SKM-1 treated with dmso at 0.1 percent for 144 hours (cell line): ENCODE data around the gene BOLA3.
A peak's percentile ranks its signal among the peaks of the same experiment; 100 is the strongest.
"Not testable (repeated sequence)": the region's sequence is repeated elsewhere in the genome, so short reads cannot be mapped to it uniquely, and the experiment has no call there.

Experiments
- DNase-seq: peaks from one replicate; lab custom pipeline; 2025; ENCODE audit not compliant: unreplicated experiment; lab: John Stamatoyannopoulos, UW

BOLA3 gene

DNA sequence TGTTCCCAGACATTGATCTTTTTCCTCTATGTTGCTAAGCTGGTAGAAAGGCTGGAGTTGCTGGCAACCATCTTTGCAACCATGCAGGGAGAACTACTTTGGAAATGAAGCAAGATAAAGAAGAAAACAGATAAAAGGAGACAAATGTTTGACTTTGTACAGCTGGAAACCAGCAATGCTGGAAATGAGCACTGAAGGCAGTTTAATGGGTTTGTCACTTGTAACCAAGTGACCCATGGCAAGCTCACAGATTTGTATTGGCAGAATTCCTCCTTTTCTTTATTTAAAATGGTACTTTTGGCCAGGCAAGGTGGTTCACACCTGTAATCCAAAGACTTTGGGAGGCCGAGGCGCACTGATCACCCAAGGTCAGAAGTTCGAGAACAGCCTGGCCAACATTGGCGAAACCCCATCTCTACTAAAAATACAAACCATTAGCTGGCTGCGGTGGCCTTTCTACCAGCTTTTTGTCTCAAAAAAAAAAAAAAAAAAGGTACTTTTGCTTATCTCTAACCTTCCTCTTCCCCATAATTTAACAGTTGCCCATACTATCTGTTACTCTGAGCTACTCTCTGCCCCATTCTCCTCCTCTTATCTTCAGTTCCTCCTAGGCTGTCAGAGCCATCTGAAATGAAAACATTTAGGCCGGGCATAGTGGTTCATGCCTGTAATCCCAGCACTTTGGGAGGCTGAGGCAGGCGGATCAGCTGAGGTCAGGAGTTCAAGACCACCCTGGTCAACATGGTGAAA lies 2.0 kb upstream of the BOLA3 start:
- no peak for DNase-seq

DNA sequence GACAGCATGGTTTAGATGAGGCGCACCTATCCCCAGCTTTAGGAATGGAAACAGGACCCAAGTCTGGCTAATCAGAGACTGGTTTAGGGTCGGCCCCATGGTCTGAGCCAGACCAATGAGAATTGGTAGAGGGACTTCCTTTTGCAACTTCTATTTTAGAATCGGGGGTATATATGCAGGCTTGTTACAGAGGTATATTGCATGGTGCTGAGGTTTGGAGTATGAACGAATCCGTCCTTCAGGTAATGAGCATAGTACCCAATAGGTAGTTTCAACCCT lies 1.5 kb upstream of the BOLA3 start:
- no peak for DNase-seq

DNA sequence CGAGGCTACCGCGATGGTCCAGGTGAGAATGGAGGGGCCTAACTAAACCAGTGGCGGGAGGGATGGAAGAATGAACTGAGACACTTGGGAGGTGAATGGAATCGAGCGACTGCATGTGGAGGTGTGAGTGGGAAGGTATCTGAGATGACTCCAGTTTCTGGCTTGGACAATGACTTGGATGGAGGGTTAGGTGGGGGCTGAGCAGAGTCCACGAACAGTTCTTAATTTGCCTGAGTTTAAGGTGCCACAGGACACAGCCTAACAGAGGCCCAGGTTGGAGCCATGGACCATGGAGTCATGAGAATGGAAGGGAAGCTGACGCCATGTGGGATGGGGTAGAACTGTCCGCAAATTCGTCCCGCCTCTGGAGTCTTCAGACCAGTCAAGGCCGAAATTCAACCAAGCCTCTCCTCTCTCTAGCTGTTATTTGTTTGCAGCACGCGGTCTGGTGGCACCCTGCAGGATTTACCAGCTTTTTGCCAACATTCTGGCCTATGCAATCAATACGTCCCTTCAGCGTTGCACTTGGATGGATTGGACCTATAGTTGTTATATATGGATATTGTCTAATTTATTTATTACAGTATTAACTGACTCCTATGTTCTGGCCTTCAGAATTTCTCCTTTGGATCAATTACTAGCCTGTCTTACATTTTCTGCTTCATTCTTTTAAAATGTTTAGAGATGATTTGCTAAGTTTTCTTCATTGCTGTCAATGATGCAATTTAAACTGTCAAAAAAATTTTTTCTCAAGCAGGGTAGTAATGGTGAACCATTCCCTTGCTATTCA lies 940 bp upstream of the BOLA3 start:
- no peak for DNase-seq

DNA sequence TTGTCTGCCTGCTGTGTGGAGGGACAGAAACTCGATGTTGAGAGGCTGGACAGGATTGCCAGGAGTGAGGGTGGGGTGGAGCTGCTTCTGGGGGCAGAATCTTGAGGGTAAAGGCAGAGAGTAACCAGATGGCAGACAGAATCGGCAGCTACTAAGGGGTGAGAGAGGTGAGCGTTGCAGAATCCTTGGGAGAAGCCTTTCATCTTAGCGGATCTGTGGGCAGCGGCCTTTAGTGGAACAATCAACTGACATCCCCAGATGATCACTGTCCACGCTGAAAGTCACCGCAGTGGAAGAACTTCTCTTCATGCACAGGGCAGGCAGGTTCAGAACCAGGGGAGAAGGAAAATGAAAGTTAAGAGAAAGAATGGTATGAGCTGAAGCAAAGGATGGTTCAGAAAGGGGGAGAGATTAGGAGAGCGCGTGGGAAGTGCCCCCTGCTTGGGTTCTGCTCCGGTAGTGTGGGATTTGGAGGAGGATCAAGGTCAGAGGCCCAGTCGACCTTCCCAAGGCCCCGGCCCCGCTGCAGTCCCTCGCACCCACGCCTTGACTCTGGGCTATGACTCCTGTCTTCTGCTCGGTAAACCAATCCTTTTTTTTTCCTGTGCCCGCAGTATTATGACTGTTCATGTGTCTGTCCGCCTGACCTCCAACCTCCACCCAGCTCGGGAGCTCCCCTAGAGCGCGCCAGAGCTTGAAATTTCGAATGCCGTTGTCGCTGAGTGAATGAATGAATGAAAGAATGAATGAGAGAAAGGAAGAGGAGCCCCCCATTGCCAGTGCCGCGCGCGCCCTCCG lies 584 bp downstream of the BOLA3 start:
- DNase-seq: peak; percentile 31

DNA sequence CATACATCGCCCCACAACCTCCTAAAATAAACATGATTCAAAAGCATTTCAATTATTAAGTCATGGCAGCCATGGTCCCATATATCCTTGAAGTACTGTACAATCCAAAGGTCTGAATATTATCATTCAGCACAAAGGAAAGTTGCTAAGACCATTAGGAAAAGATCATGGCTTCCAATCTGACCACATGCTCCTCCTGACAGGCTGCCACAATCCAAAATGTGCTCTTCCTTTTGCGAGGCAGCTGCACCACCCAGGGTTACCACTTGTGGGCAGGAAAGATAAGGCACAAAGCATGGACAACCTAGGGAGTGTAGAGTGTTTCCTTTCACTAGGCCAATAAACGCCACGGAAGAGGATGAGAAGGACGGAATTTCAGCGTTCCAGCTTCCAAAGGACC lies 5.4 kb downstream of the BOLA3 start:
- no peak for DNase-seq

DNA sequence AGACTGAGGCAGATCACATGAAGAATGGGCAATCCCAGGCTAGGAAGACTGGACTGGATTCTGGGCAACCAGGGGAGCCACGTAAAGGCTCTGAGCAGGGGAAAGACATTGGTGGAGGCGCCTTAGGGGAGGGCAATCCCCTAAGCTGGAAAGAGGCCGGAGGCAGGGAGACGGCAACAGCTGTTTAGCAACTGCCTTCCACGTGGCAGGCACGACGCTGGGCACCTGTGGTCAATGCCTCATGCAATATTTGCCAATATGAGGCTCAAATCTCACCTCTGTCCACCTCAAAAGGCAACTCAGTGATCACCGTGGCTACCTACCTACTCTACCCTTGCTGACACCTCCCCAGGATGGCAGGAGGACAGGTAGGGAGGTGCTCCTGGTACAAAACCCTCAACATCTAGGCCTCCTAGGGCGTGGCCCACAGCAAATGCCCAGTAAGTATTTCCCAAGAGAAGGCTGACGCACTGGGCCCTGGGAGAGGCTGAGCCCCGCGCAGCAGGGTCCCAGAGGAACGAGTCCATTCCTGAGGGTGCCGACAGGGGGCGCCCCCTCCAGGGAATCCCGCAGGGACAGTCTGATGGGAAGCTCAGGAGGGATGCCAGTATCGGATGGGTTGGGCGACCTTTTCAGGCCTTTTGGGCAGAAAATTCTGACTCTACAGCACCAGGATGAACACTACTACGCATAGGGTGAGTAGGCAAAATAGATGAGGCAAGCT lies 8.9 kb downstream of the BOLA3 start:
- peak; percentile 8 for DNase-seq

DNA sequence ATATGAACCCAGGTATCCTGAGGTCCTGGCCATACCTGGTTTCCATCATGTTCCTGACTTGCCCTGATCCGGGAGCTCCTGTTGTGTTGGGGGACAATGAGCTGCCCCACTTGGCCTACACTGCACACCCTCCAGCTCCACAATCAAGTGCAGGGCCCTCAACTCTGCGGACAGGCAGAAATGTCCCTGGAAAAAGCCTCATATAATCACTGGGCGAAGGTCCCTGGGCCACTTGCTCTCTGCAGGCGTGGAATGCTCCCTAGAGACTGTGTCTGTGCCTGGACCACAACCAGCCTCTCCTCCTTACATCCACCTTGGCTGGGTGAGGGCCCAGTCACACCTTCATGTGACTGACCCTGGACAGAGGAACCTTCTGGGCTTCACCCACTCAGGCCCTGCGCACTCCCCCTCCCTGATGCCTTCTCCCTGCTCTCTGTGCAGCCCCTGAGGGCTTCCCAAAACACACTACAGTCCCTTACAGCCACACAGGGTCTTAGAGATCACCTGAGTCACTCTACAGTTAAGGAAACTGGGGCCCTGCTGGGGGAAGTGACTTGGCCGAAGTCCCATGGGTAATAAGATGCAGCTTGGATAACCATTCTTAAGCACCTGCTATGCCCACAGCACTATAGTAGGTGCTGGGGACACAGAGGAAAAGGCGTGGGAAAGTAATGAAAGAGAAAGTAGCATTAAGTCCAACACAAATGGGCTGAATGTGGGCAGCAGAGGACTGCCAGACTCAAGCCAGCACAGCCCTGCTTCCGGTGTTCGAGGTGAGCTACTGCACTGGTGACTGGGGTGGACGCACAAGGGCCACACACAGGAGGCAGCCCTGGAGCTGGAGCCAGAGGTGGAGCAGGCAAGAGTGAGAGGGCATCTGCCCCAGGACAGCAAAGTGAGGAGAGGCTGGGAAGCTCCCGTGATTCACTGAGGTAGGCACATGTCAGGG lies 9.8 kb downstream of the BOLA3 start:
- no peak for DNase-seq

DNA sequence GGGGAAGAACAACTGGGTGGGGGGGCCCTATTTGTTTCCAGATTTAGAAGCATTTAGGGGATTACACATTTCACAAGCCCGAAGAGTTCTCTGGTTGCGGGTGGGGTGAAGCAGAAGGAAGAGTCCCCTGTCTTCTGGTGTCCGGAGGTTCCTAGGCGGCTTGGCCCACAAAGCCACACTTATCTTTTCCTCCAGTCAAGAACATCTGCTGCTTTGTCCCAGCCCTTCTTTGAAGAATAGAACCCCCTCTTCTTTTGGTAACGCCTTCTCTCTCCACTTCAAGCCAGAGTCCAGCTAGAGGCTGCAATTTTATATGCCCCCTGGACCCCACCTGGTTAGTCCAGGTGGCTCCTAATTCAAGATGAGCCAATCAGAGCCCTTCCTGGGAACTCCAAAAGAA lies 15.8 kb downstream of the BOLA3 start:
- DNase-seq: no peak

DNA sequence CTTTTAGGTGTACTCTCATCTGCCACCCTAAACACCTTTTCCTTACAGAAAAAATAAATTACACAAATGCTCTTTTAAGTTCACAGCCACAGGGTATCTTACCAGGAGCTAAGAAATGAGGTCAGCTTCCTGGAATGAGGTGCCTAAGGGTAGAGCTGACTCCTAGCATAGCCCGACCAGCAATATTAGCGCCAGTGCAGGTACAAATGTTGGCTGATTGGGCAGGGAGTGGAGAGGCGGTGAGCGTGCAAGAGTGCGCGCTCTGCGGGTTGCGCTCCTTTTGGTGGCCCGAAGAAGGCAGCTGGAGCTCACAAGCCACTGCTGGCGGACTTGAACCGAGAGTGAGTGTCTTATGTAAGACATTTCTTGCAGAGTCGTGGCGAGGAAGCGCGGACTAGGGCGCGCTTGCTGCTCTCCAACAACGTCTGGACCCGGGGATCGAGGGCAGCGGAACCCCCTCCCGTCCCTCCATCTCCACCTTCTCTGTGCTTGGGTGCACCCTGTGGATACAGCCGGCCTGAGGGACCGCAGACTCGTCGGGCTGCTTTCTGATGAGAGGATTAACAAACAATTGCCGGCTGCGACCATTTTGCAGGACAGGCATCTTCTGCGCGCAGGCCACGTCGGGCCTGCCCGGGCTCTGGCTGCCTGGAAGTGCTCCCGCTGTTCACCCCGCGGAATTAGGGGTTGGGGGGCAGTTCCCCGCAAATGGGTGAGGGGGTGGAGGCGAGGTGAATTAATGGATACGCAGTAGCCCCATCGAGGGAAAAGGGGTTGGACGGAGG lies 17.3 kb downstream of the BOLA3 start:
- DNase-seq: no peak

DNA sequence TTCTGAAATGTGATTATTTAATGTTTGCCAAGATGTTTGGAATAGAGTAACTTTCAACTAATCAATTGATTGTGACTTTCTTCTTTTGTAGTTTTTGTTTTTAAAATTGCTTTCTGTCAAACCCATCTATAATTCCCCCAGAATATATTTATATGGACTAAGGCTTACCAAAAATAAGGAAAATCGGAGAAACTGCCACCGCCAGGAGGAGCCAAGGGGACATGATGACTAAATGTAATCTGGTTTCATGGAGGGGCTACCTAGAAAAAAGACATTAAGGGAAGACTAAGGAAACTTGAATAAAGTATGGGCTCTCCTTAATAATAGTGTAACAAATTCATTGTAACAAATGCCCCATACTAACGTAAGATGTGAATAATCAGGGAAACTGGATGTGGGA lies 19.5 kb downstream of the BOLA3 start:
- no peak for DNase-seq

DNA sequence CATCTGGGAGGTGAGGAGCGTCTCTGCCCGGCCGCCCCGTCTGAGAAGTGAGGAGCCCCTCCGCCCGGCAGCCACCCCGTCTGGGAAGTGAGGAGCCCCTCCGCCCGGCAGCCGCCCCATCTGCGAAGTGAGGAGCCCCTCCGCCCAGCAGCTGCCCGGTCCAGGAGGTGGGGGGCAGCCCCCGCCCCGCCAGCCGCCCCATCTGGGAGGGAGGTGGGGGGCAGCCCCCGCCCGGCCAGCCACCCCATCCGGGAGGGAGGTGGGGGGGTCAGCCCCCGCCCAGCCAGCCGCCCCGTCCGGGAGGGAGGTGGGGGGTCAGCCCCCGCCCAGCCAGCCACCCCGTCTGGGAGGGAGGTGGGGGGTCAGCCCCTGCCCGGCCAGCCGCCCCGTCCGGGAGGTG lies 23.8 kb downstream of the BOLA3 start:
- DNase-seq: not testable (repeated sequence)

DNA sequence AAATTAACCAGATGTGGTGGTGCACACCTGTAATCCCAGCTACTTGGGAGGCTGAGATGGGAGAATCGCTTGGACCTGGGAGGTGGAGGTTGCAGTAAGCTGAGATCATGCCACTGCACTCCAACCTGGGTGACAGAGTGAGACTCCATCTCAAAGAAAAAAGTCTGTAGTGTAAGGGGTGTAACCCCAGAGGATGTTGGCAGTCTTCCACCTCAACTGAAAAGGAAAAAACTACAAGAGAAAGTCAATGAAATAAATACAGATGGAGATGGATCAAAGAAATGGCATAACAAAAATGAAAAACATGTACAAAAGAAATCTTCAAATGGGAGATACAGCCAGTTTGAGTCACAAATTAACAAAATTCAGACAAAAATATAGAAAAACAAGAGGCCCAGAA lies 25.9 kb downstream of the BOLA3 start:
- not testable (repeated sequence) for DNase-seq

DNA sequence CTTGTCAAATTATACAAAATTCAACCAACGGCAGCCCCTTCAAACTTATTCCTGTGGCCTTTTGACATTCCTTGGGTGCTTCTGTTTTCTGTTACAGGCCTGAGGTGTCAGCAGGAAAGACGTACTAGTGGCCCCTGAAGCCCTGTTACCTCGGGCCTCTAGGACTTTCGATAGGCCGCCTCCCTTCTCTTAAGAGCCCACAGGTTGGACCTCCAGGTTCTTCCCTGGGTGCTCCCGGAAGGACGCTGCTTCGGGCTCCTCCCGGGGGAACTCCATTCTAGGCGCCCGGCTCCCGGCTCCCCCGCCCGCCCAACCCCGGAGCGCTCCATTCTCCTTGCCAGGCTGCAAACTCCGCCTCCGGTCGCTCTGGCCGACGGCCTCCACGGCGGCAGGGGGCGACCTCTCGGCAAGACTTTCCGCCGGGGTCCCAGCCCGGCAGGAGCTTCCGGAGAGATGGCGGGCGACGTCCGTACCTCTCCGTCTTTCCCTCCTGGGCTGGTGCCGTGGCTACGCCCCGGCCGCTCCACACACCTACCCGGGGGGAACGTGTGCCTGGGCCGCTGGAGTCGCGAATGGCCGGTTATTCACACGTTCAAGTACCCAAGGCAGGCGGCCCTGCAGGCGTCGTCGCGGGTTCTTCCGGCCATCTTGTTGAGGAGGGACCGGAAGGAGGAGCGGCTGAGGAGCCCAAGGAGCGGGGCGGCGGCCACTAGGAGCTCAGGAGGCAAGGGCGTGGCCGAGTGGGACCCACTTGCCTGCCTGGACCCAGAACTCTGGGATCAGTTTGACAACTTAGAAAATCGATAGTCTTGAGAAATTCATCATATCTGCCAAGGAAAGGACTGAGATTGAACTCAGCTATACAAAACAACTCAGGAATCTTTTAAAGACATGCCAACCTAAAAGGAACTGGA lies 27.5 kb downstream of the BOLA3 start:
- peak; percentile 30 for DNase-seq

DNA sequence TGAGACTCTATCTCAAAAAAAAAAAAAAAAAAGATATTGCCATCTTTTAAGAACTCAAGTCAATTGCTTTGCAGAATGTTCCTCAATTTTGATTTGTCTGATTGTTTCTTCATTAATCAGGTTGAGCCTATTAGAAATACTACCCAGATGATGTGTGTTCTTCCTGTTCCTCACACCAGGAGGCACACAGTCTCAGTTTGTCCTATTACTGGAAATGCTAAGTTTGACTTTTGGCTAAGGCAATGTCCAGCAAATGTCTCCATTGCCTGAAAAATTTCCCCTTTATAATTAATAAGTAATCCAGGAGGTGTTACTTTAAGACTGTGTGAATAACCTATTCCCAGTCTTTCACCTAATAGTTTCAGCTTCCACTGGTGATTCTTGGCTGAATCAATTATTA lies 28.4 kb downstream of the BOLA3 start:
- DNase-seq: no peak

DNA sequence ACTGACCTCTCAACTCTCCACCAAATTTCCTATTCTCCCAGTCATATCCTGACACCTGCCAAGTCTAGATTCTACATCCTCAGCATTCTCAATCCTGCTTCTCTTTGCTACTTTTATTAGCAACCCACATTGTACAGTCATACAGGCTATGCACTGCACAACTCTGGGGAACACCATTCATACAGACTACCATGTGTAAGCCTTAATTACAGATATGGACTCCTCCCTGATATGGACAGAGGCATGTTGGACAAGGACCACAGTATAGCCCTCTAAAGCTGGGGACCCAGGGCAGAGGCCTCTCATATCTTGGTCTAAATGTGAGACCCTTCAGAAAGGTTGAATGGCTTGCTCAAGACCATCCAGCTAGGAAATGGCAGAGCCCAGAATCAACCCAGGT lies 36.3 kb downstream of the BOLA3 start:
- no peak for DNase-seq

DNA sequence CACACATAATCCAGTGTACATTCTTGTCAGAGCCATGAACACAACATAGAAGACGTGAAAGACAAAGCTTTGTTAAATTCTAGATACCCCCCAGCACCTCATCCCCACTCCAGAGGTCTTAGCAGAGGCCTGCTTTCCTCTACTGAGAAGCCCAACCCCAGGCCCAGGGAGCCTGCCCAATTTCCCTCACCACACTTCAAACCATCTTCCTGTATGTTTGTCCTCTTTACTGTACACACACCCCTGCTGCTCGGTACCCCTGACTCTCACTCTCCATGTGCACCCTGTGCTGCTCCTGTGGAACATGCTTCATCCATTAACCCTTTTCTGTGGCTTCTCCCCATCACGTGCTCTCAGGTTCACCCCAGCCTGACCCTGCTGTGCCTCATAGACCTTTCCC lies 37.2 kb downstream of the BOLA3 start:
- no peak for DNase-seq

DNA sequence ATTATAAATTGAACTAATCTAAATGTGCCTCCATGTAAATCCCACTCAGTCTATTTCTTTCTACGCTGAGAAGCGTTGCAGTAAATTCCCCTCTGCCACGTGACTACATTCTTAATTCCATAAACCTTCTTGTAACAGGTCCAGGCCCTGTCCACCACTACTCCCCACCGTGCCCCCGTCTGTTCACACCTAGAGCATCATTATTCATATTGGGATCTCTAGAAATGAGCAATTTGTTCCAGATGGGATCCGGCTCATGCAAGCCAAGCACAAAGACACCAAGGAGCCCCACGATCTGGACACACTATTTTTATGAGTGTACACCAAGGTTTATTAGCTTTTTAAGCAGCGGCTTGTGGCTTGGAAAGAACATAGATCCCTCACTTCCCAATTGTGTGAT lies 38.2 kb downstream of the BOLA3 start:
- DNase-seq: no peak

DNA sequence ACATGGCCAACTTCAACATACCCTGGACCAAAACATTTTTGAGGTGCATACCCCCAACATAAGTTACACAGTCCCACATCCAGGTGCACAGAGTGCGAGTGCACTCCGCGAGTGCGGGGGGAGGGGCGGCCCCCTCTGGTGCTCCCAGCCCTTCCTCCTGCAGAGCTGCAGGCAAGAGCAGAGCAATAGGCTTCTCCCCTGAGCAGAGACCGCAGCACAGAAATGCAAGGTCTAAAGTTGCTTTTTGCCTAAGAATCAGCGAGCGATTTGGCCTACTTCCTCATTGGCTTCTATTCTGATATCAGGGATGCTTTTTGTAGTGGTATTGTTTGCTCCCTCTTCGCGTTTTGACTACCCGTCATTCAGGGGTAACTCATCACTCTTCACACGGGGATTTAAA lies 40.6 kb downstream of the BOLA3 start:
- DNase-seq: no peak
